Right atrium auricular region (tissue), 2 donors: ENCODE results near the gene TMEM52B. TPM values are rescaled to one million over a fixed set of nuclear protein-coding genes. Genes with fewer than 3 reads are reported as not detected.

Experiments
- DNase-seq: peaks from one replicate; pipeline ENCODE4 v3.0.0-alpha.2; 2019; ENCODE audit warnings: low spot score
- H3K27ac ChIP-seq, 2 donors: fragments of 200-600 bp; sonication (generic); 1 replicate in 1 of 2; 2 replicates in 1 of 2; pipeline ENCODE4 v1.5.1; 2016 to 2019
- H3K27me3 ChIP-seq, 2 donors: fragments of 200-600 bp; sonication (generic); one replicate each; pipeline versions ENCODE4 v1.5.1 to v1.6.0; 2017 to 2019
- H3K36me3 ChIP-seq: fragments of 200-600 bp; sonication (generic); one replicate; pipeline ENCODE4 v1.5.1; 2016
- H3K4me1 ChIP-seq, 2 donors: fragments of 200-600 bp; sonication (generic); one replicate each; pipeline versions ENCODE4 v1.5.1 to v1.6.0; 2017 to 2019
- H3K4me3 ChIP-seq, 2 donors: fragments of 200-600 bp; sonication (generic); 1 replicate in 1 of 2; 2 replicates in 1 of 2; pipeline ENCODE4 v1.5.1; 2017 to 2019; ENCODE audit warnings: mild to moderate bottlenecking in 1 of 2, moderate library complexity in 1 of 2
- H3K9me3 ChIP-seq, 2 donors: fragments of 200-600 bp; sonication (generic); one replicate each; pipeline ENCODE4 v1.5.1; 2019
- CTCF ChIP-seq, 2 donors: fragments of 200-600 bp; sonication (generic); IDR thresholded peaks; one replicate each; pipeline ENCODE4 v1.5.1; 2019; ENCODE audit warnings: antibody characterized with exemption in 2 of 2
- total RNA-seq, 2 donors: library from RNA; depleted of rRNA; stranded (reverse); fragments of >200 nt; gene quantifications; one replicate each; pipeline ENCODE4 v1.1.0, GENCODE V29; 2016

Gene TMEM52B
- under 1 TPM in 1 of 2 donors, not detected in 1; 0.51 TPM for total RNA-seq

- no peaks in the 10 kb centered on the region for H3K9me3 ChIP-seq
These were observed at the start of gene TMEM52B for GRCh38 chr12:10178821-10179220. Gene TMEM52B (plus strand): TSS chr12:10179032. CDS start chr12:10179575, 543 bp downstream.

GRCh38 chr12:10130042-10130441 lies 48.8 kb upstream of the TMEM52B start, which contains the start of gene CLEC7A:
Gene CLEC7A (minus strand): TSS chr12:10130199. CDS start chr12:10130082, 117 bp downstream.
- Histone ChIP-seq H3K27ac (peak within 1 kb of the TSS; percentile 3 to 47), H3K36me3 (no peaks in the 10 kb centered on the region), H3K4me1 (peaks cover 0 to 12% of the 10 kb centered on the region in 2 donors), H3K4me3 (peak within 1 kb of the TSS in 1 of 2 donors; percentile 10), H3K27me3 (no peaks in the 10 kb centered on the region), H3K9me3 (no peaks in the 10 kb centered on the region)
- DNase-seq = no peak
- no peak for TF ChIP-seq CTCF (IDR thresholded peaks at IDR 0.05)

More at GRCh38 chr12:10178821-10179220, at the start of gene TMEM52B:
- no peaks in the 10 kb centered on the region for H3K4me1 ChIP-seq
- DNase-seq = no peak
- H3K27me3 ChIP-seq = no peaks in the 10 kb centered on the region
- no peak within 1 kb of the TSS for H3K4me3 ChIP-seq
- H3K27ac ChIP-seq = no peak within 1 kb of the TSS
- no peak for TF ChIP-seq CTCF (IDR thresholded peaks at IDR 0.05)
- no peaks in the 10 kb centered on the region for H3K36me3 ChIP-seq

GRCh38 chr12:10131111-10131690 lies 47.6 kb upstream of the TMEM52B start:
- H3K4me1 ChIP-seq = peaks cover 0 to 12% of the 10 kb centered on the region in 2 donors
- H3K4me3 ChIP-seq = no peak overlapping the region
- no peaks in the 10 kb centered on the region for H3K9me3 ChIP-seq
- no peaks in the 10 kb centered on the region for H3K36me3 ChIP-seq
- no peak for DNase-seq
- no peak for TF ChIP-seq CTCF (IDR thresholded peaks at IDR 0.05)
- peak overlapping the region; percentile 31 to 47 for H3K27ac ChIP-seq
- no peaks in the 10 kb centered on the region for H3K27me3 ChIP-seq

- H3K27ac ChIP-seq = no peak overlapping the region
- no peaks in the 10 kb centered on the region for H3K36me3 ChIP-seq
- TF ChIP-seq CTCF (IDR thresholded peaks at IDR 0.05) = no peak
- H3K4me3 ChIP-seq = no peak overlapping the region
- H3K27me3 ChIP-seq = no peaks in the 10 kb centered on the region
- H3K4me1 ChIP-seq = peaks cover 0 to 12% of the 10 kb centered on the region in 2 donors
- no peaks in the 10 kb centered on the region for H3K9me3 ChIP-seq
- no peak for DNase-seq
These were observed 45.9 kb upstream of the TMEM52B start for GRCh38 chr12:10132850-10133370.

- H3K4me1 ChIP-seq = peaks cover 0 to 15% of the 10 kb centered on the region in 2 donors
- no peak for TF ChIP-seq CTCF (IDR thresholded peaks at IDR 0.05)
These were observed 43.7 kb upstream of the TMEM52B start for GRCh38 chr12:10135126-10135525.

More at GRCh38 chr12:10135126-10135525, 43.7 kb upstream of the TMEM52B start:
- no peak for DNase-seq
- no peak overlapping the region for H3K4me3 ChIP-seq
- no peaks in the 10 kb centered on the region for H3K9me3 ChIP-seq
- H3K36me3 ChIP-seq = no peaks in the 10 kb centered on the region
- H3K27me3 ChIP-seq = no peaks in the 10 kb centered on the region
- H3K27ac ChIP-seq = no peak overlapping the region
